ENCODE data around the gene TMEM219.
"Not testable (repeated sequence)": the region's sequence is repeated elsewhere in the genome, so short reads cannot be mapped to it uniquely, and the experiment has no call there.

The TMEM219 gene

DNA sequence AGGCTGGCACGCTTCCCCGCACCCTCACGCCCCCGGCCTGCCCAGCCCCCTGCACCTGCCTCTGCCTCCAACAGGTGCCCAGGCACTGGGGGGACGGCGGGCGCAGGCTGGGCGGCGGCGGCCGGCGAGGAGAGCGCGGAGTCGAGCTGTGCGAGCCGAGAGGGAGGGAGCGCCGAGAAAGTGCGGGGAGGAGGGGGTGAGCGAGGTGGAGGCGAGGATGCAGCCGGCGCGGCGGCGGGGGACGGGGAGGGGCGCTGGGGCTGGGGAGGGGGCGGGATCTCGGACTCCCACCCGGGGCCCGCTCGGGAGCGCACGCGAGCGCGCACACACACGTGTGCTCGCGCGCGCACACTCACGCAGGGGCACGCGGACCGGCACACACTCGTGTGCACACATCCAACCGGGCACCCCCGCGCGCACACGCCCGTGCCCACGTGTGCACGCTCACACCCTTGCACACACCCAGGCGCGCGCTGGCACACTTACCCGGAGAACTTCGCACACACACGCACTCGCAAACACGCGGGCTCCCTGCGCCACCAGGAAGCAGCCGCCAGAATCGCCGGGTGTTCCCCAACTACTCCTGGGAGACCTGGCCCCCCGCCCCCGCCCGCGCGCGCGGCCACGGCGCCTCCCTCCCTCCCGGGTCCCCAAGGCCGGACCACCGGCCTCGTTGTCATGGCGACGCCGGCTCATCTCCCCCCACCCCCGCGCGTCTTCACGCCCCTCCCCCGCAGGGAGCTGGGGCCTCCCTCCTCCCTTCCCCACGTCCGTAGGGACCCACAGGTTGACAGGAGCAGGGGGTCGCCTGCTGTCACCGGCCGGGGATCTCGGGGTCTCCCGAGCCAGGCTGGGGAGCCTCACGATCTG, 49.2 kb downstream of the TMEM219 start, which contains the start of gene DOC2A:
TSS of gene DOC2A (minus strand) at position 184 of the 870 bp plus-strand sequence. CDS start 805 bp downstream, outside the sequence.
- no peak for DNase-seq (ENCODE audit: low read depth, low spot score)

DNA sequence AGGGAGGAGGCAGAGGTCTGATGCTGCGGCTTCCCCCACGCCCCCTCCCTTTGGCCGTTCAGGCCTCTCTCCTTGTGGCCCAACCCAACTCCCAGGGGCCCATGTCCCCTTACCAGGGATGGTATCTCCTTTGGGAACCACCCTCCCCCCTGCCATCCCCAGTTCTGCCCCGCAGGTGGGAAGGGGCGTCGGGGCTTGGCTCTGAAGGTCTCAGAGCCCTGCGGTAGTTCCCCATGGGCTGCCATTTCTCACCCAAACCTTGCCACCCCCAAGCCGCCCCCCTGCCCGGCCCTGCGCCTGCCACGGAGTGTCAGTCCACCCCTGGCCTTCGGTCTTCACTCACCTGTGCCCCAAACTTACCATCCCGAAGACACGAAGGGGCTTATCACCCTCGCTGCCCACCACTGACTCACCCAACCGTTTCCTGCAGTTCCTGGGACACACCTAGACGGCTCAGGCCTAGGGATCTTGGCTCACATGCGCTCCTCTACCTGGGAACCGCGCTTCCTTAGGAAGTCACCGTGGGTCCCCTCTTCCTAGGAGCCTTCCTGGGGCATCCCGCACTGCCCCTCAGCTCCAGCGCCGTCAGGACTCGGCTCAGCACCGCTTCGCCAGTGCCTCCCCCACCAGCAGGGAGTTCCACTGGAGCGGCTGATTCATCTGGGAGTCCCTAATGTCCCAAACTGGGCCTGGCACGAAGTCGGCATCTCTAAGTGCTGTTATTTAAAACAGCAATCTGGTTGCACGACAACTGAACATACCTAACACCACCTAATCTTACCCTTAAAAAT, 50.0 kb downstream of the TMEM219 start:
- DNase-seq (ENCODE audit: low read depth, low spot score): no peak

DNA sequence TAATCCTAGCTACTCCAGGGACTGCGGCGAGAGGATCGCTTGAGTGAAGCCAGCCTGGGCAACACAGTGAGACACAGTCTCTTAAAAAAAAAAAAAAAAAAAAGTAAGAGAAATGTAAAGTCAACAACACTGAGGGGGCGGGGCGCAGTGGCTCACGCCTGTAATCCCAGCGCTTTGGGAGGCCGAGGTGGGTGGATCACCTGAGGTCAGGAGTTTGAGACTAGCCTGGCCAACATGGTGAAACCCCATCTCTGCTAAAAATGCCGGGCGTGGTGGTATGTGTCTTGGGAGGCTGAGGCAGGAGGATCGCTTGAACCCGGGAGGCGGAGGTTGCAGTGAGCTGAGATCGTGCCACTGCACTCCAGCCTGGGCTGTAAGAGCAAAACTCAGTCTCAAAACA, 50.7 kb downstream of the TMEM219 start:
- DNase-seq (ENCODE audit: low read depth, low spot score): not testable (repeated sequence)

DNA sequence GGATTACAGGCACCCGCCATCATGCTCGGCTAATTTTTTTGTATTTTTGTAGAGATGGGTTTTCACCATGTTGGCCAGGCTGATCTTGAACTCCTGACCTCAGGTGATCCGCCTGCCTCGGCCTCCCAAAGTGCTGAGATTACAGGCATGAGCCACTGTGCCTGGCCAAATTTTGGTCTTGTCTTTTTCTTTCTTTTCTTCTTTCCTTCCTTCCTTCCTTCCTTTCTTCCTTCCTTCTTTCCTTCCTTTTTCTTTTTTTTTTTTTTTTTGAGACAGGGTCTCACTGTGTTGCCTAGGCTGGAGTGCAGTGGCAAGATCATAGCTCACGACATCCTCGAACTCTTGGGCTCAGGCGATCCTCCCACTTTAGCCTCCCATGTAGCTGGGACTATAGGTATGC, 53.6 kb downstream of the TMEM219 start:
- not testable (repeated sequence) for DNase-seq (ENCODE audit: low read depth, low spot score)

DNA sequence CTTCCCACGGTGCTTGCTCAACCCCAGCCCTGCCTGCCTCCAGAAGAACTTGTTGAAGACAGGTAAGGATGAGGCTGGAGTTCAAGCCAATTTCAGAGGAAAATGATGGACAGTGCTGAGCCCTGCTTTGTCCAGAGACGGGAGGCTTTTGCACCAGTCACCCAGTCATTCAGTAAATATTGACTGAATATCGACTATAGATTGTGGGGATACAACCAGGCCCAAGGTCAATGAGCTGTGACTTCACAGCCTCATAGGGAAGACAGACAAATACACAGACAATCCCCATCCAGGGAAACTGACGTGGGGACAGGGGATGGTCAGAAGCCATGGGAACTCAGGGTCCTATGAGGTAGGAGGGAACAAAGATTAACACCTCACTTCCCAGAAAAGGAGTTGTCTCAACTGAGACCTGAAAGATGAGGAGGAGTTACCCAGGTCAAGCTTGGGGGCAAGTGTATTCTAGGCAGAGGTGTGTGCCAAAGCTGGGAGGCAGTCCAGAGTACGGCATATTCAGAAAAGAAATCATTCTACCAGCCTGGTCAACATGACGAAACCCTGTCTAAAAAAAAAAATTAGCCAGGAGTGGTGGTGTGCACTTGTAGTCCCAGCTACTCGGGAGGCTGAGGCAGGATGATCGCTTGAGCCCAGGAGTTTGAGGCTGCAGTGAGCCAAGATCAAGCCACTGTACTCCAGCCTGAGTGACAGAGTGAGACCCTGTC, 54.8 kb downstream of the TMEM219 start:
- DNase-seq (ENCODE audit: low read depth, low spot score): no peak

DNA sequence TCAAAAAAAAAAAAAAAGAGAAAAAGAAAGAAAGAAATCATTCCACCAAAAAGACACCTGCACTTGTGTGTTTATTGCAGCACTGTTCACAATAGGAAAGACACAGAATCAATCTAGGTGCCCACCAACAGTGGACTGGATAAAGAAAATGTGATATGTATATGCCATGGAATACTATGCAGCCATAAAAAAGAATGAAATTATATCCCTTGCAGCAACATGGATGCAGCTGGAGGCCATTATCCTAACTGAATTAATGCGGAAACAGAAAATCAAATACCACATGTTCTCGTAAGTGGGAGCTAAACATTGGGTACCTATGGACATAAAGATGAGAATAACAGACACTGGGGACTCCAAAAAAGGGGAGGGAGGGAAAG, 55.4 kb downstream of the TMEM219 start:
- DNase-seq (ENCODE audit: low read depth, low spot score): no peak

DNA sequence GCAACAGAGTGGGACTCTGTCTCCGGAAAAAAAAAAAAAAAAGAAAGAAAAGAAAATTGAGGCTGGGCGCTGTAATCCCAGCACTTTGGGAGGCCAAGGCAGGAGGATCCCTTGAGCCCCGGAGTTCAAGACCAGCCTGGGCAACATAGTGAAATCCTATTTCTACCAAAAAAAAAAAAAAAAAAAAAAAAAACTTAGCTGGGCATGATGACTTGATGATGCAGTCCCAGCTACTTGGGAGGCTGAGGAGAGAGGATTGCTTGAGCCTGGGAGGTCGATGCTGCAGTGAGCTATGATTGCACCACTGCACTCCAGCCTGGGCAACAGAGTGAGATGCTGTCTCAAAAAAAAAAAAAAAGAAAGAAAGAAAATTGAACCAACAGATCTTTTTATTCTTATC, 56.1 kb downstream of the TMEM219 start:
- DNase-seq (ENCODE audit: low read depth, low spot score): not testable (repeated sequence)

DNA sequence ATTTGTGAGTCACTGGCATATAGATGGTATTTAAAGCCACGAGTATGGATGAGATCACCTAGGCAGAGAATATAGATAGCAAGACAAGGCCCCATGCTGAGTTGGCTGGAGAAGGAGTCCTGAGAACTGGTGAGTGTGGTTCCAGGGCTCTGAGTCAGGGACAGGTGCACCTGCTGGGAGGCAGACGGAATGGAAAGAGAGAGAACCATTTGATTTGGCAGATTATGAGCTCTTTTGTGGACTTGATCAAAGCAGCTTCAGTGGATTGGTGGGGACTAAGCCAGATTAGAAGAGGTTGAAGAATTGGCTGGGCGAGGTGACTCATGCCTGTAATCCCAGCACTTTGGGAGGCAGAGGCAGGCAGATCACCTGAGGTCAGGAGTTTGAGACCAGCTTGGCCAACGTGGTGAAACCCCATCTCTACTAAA, 56.9 kb downstream of the TMEM219 start:
- no peak for DNase-seq (ENCODE audit: low read depth, low spot score)

Data from activated naive CD8-positive, alpha-beta T cell treated with anti-CD3 and anti-CD28 coated beads, Interleukin-2, amount 50 U/mL, for 16 hours (primary cell).